ENCODE data around the gene TRIM54. TPM values are rescaled to one million over a fixed set of nuclear protein-coding genes. Genes with fewer than 3 reads are reported as not detected.
"Not testable (repeated sequence)": the region's sequence is repeated elsewhere in the genome, so short reads cannot be mapped to it uniquely, and the experiment has no call there.

Gene TRIM54
- polyA plus RNA-seq, 1 donor: 0.60 TPM

GRCh38 chr2:27268296-27268695, 13.9 kb upstream of the TRIM54 start:
- not testable (repeated sequence) for DNase-seq; H3K9me3 ChIP-seq (ENCODE audit: control insufficient read depth, low read depth, low read length); H3K4me3 ChIP-seq (ENCODE audit: low read length); H3K36me3 ChIP-seq (ENCODE audit: control insufficient read depth, insufficient read depth, low read length); H3K27ac ChIP-seq (ENCODE audit: low read length)
- no CpG with 5 or more reads among the region's 13 CpGs for WGBS (ENCODE audit: insufficient coverage, low lambda C conversion rate)
- peaks cover 71% of the 10 kb centered on the region for H3K27me3 ChIP-seq (ENCODE audit: control insufficient read depth, insufficient read depth, low read length)
- H3K4me1 ChIP-seq (ENCODE audit: control insufficient read depth, insufficient read depth, low read length): peaks cover 11% of the 10 kb centered on the region

GRCh38 chr2:27270131-27270530, 12.1 kb upstream of the TRIM54 start:
- no peak for DNase-seq
- H3K4me3 ChIP-seq (ENCODE audit: low read length): no peak overlapping the region
- no peak overlapping the region for H3K27ac ChIP-seq (ENCODE audit: low read length)
- H3K36me3 ChIP-seq (ENCODE audit: control insufficient read depth, insufficient read depth, low read length): no peaks in the 10 kb centered on the region
- H3K27me3 ChIP-seq (ENCODE audit: control insufficient read depth, insufficient read depth, low read length): peaks cover 58% of the 10 kb centered on the region
- no peaks in the 10 kb centered on the region for H3K9me3 ChIP-seq (ENCODE audit: control insufficient read depth, low read depth, low read length)
- WGBS (ENCODE audit: insufficient coverage, low lambda C conversion rate): 100% methylated on average over 1 of the region's 3 CpGs
- no peaks in the 10 kb centered on the region for H3K4me1 ChIP-seq (ENCODE audit: control insufficient read depth, insufficient read depth, low read length)

- Histone ChIP-seq H3K9me3 (ENCODE audit: control insufficient read depth, low read depth, low read length) (no peaks in the 10 kb centered on the region), H3K27me3 (ENCODE audit: control insufficient read depth, insufficient read depth, low read length) (peaks cover 56% of the 10 kb centered on the region)
These were observed 11.6 kb upstream of the TRIM54 start for GRCh38 chr2:27270670-27271069.

DNA sequence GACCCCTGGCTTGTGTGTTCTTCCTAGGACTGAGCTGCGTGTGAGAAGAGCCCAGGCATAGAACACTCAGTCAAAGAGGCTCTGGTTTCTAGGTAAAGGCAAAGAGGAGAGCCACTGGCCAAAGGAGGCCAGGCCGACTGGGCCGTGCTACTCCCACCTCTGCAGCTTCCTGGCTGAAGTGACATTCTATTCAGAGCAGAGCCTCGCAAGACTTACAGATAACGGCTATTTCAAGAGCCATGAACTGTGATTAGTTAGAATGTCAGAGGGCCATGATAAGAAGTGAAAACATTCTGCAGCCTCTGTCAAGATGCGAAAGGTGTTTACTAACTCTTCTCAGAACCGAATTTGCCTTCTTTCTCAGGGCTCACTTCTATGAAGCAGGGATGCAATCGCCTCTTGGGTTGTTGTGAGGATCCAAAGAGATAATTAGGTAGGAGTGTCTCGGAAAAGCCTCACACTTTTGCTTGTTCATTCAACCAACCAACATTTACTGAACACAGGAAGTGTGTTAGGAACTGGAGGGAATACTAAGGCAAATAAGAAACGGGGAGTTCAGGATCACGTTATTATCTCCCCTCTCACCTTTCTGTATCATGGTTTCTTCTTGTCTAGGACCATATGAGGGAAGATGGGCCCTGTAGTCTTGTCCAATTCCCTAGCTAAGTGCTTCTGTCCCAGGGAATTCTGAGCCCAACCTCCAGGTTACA, 10.4 kb upstream of the TRIM54 start:
- no peaks in the 10 kb centered on the region for H3K36me3 ChIP-seq (ENCODE audit: control insufficient read depth, insufficient read depth, low read length)
- no peaks in the 10 kb centered on the region for H3K9me3 ChIP-seq (ENCODE audit: control insufficient read depth, low read depth, low read length)
- H3K4me3 ChIP-seq (ENCODE audit: low read length): no peak overlapping the region
- peaks cover 51% of the 10 kb centered on the region for H3K27me3 ChIP-seq (ENCODE audit: control insufficient read depth, insufficient read depth, low read length)
- no peak for DNase-seq
- WGBS (ENCODE audit: insufficient coverage, low lambda C conversion rate): no CpG with 5 or more reads among the region's 11 CpGs
- H3K27ac ChIP-seq (ENCODE audit: low read length): no peak overlapping the region
- no peaks in the 10 kb centered on the region for H3K4me1 ChIP-seq (ENCODE audit: control insufficient read depth, insufficient read depth, low read length)

More at GRCh38 chr2:27270670-27271069, 11.6 kb upstream of the TRIM54 start:
- Histone ChIP-seq H3K36me3 (ENCODE audit: control insufficient read depth, insufficient read depth, low read length) (no peaks in the 10 kb centered on the region), H3K4me1 (ENCODE audit: control insufficient read depth, insufficient read depth, low read length) (no peaks in the 10 kb centered on the region), H3K27ac (ENCODE audit: low read length) (no peak overlapping the region), H3K4me3 (ENCODE audit: low read length) (no peak overlapping the region)
- WGBS (ENCODE audit: insufficient coverage, low lambda C conversion rate): no CpG with 5 or more reads among the region's 2 CpGs
- no peak for DNase-seq

GRCh38 chr2:27272537-27273522, 9.4 kb upstream of the TRIM54 start:
- DNase-seq; H3K4me1 ChIP-seq (ENCODE audit: control insufficient read depth, insufficient read depth, low read length); H3K27ac ChIP-seq (ENCODE audit: low read length); H3K36me3 ChIP-seq (ENCODE audit: control insufficient read depth, insufficient read depth, low read length); H3K4me3 ChIP-seq (ENCODE audit: low read length); H3K9me3 ChIP-seq (ENCODE audit: control insufficient read depth, low read depth, low read length): not testable (repeated sequence)
- peaks cover 49% of the 10 kb centered on the region for H3K27me3 ChIP-seq (ENCODE audit: control insufficient read depth, insufficient read depth, low read length)
- no CpG with 5 or more reads among the region's 15 CpGs for WGBS (ENCODE audit: insufficient coverage, low lambda C conversion rate)

GRCh38 chr2:27275211-27276150, 6.7 kb upstream of the TRIM54 start, which contains the start of gene DNAJC5G:
Gene DNAJC5G, plus strand, starts transcription at chr2:27275433. Its CDS starts 1,296 bp downstream, at chr2:27276729.
- H3K36me3 ChIP-seq (ENCODE audit: control insufficient read depth, insufficient read depth, low read length): no peaks in the 10 kb centered on the region
- no peaks in the 10 kb centered on the region for H3K9me3 ChIP-seq (ENCODE audit: control insufficient read depth, low read depth, low read length)
- no peak within 1 kb of the TSS for H3K27ac ChIP-seq (ENCODE audit: low read length)
- no peaks in the 10 kb centered on the region for H3K4me1 ChIP-seq (ENCODE audit: control insufficient read depth, insufficient read depth, low read length)
- H3K4me3 ChIP-seq (ENCODE audit: low read length): no peak within 1 kb of the TSS
- no CpG with 5 or more reads among the region's 39 CpGs for WGBS (ENCODE audit: insufficient coverage, low lambda C conversion rate)
- H3K27me3 ChIP-seq (ENCODE audit: control insufficient read depth, insufficient read depth, low read length): peaks cover 43% of the 10 kb centered on the region
- DNase-seq: no peak

DNA sequence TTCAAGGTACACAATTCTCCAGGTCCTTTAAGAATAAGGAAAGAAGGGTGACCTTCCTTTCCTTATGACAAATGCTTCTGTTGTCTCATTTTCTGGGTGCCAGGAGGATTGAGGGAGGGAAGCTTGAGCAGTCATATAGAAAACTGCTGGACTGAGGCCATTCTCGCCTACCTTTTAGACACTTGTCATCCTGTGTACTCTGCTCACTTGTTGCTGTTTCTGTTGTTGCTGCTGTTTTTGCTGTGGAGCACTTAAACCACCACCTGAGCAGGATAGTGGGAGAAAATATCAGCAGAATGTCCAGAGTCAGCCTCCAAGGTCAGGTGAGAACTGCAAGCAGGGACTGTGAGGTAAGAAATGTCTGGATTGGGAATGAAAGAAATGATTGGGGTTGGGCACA, 4.2 kb upstream of the TRIM54 start:
- Histone ChIP-seq H3K27ac (ENCODE audit: low read length) (no peak overlapping the region), H3K4me3 (ENCODE audit: low read length) (no peak overlapping the region), H3K36me3 (ENCODE audit: control insufficient read depth, insufficient read depth, low read length) (no peaks in the 10 kb centered on the region), H3K9me3 (ENCODE audit: control insufficient read depth, low read depth, low read length) (no peaks in the 10 kb centered on the region), H3K4me1 (ENCODE audit: control insufficient read depth, insufficient read depth, low read length) (no peaks in the 10 kb centered on the region), H3K27me3 (ENCODE audit: control insufficient read depth, insufficient read depth, low read length) (peaks cover 43% of the 10 kb centered on the region)
- WGBS (ENCODE audit: insufficient coverage, low lambda C conversion rate): no CpG with 5 or more reads among the region's 1 CpG
- DNase-seq: no peak

DNA sequence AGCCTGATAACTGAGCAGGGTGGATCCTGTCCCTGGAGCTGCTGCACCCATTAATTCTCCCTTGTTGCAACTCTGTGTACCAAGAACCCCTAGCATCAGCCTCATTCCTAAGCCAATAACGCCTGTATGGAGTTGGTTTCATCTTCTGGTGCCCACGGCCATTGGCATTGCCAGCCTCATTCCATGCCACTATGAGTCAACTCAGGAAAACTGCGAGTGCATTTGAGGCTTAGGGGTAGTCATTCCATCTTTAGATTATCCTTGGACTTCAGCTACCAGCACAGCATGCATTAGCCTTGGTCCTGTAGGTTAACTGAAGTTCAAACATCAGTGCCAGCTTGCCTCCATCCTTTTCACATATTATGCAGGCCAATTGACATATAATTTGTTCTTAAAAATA, 1.4 kb upstream of the TRIM54 start:
- Histone ChIP-seq H3K9me3 (ENCODE audit: control insufficient read depth, low read depth, low read length) (no peaks in the 10 kb centered on the region), H3K36me3 (ENCODE audit: control insufficient read depth, insufficient read depth, low read length) (no peaks in the 10 kb centered on the region), H3K27me3 (ENCODE audit: control insufficient read depth, insufficient read depth, low read length) (peaks cover 51% of the 10 kb centered on the region), H3K4me3 (ENCODE audit: low read length) (no peak overlapping the region), H3K27ac (ENCODE audit: low read length) (no peak overlapping the region), H3K4me1 (ENCODE audit: control insufficient read depth, insufficient read depth, low read length) (no peaks in the 10 kb centered on the region)
- no peak for DNase-seq
- WGBS (ENCODE audit: insufficient coverage, low lambda C conversion rate): no CpG with 5 or more reads among the region's 3 CpGs

GRCh38 chr2:27281442-27281841, 787 bp upstream of the TRIM54 start:
- Histone ChIP-seq H3K4me3 (ENCODE audit: low read length) (no peak overlapping the region), H3K36me3 (ENCODE audit: control insufficient read depth, insufficient read depth, low read length) (no peaks in the 10 kb centered on the region), H3K4me1 (ENCODE audit: control insufficient read depth, insufficient read depth, low read length) (no peaks in the 10 kb centered on the region), H3K9me3 (ENCODE audit: control insufficient read depth, low read depth, low read length) (no peaks in the 10 kb centered on the region), H3K27me3 (ENCODE audit: control insufficient read depth, insufficient read depth, low read length) (peaks cover 48% of the 10 kb centered on the region), H3K27ac (ENCODE audit: low read length) (no peak overlapping the region)
- WGBS (ENCODE audit: insufficient coverage, low lambda C conversion rate): no CpG with 5 or more reads among the region's 3 CpGs
- no peak for DNase-seq

DNA sequence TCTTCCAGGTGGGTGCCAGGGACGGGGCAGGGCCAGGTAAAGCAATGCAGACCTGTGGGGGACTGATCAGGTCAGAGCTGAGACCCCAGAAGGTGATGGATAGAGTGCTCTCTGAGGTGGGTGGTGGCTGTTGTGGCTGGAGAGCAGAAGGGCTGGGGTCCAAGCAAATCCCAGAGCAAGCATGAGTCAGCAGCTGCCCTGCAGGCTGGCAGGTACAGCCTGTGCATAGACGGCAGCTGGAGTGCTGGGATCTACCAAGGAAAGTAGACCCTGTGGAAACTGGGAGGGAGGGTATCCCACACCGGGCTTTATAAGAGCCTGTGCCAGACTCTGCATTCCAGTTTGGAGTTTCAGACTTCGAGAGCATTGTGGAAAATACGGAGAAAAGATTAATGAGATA, 663 bp downstream of the TRIM54 start:
- WGBS (ENCODE audit: insufficient coverage, low lambda C conversion rate): no CpG with 5 or more reads among the region's 5 CpGs

More for the DNA sequence above, 663 bp downstream of the TRIM54 start:
- no peaks in the 10 kb centered on the region for H3K9me3 ChIP-seq (ENCODE audit: control insufficient read depth, low read depth, low read length)
- no peaks in the 10 kb centered on the region for H3K36me3 ChIP-seq (ENCODE audit: control insufficient read depth, insufficient read depth, low read length)
- peaks cover 48% of the 10 kb centered on the region for H3K27me3 ChIP-seq (ENCODE audit: control insufficient read depth, insufficient read depth, low read length)
- no peaks in the 10 kb centered on the region for H3K4me1 ChIP-seq (ENCODE audit: control insufficient read depth, insufficient read depth, low read length)
- H3K27ac ChIP-seq (ENCODE audit: low read length): no peak overlapping the region
- H3K4me3 ChIP-seq (ENCODE audit: low read length): no peak overlapping the region
- no peak for DNase-seq
